K562 (cell line): Measurements from ENCODE around the gene PYGO2. TPM values are rescaled to one million over a fixed set of nuclear protein-coding genes. Genes with fewer than 3 reads are reported as not detected.

Source experiments
- CUX1 ChIP-seq: fragments of 200-800 bp; sonication (Bioruptor generic); IDR thresholded peaks from 2 replicates; pipeline ENCODE4 v1.6.1; 2016; ENCODE audit warnings: missing genetic modification characterization, missing compliant biosample characterization
- E2F3 ChIP-seq: fragments of 250-450 bp; sonication (Bioruptor Pico); IDR thresholded peaks from 2 replicates; pipeline ENCODE4 v1.4.0; 2020; ENCODE audit warnings: mild to moderate bottlenecking
- ESRRB ChIP-seq: fragments of 250-450 bp; sonication (Bioruptor Pico); IDR thresholded peaks from 2 replicates; pipeline ENCODE4 v1.5.0; 2020; ENCODE audit warnings: mild to moderate bottlenecking, moderate library complexity, borderline replicate concordance
- EZH2 ChIP-seq: IDR thresholded peaks from 2 replicates; pipeline ENCODE4 v1.6.1; 2012; ENCODE audit warnings: low read depth, mild to moderate bottlenecking, inconsistent platforms, low read length, borderline replicate concordance
- MYBL2 ChIP-seq, 2 experiments: fragments of 450-650 bp in 1 of 2; sonication (generic) in 1 of 2; formaldehyde crosslinking in 1 of 2; IDR thresholded peaks; 2 replicates each; pipeline versions ENCODE4 v1.6.1 to v1.8.1; 2017 to 2022; ENCODE audit warnings: borderline replicate concordance in 1 of 2, inconsistent platforms in 1 of 2, low read depth in 1 of 2, mild to moderate bottlenecking in 1 of 2, missing genetic modification reagents in 1 of 2, moderate library complexity in 1 of 2
- NR3C1 ChIP-seq: sonication (generic); formaldehyde crosslinking; IDR thresholded peaks from 2 replicates; pipeline ENCODE4 v1.8.1; 2022; ENCODE audit warnings: missing genetic modification reagents
- POLR3G ChIP-seq: IDR thresholded peaks from 2 replicates; pipeline ENCODE4 v1.6.1; 2011; ENCODE audit not compliant: insufficient read length, insufficient replicate concordance; ENCODE audit errors: extremely low read depth
- PTBP1 ChIP-seq: fragments of 200-400 bp; formaldehyde crosslinking; IDR thresholded peaks from 2 replicates; pipeline ENCODE4 v1.6.1; 2017; ENCODE audit warnings: low read depth, low read length
- ZBTB8A ChIP-seq: fragments of 450-650 bp; IDR thresholded peaks from 2 replicates; pipeline ENCODE4 v1.6.1; 2018; ENCODE audit warnings: mild to moderate bottlenecking, moderate library complexity; ENCODE audit not compliant: partially characterized antibody
- polyA plus RNA-seq, 8 experiments: library from polyadenylated mRNA; depleted of rRNA in 4 of 8; stranded (reverse) in 5 of 8; unstranded in 3 of 8; fragments of >200 nt; fragmentation: Nextera tagmentation in 2 of 8; fragmentation: Illumina TruSeq in 1 of 8; extraction: Ambion mirVana in 2 of 8; extraction: Trizol in 1 of 8; gene quantifications; 2 replicates each; pipeline versions ENCODE4 v1.2.1 to v1.2.3, GENCODE V29; 2011 to 2014; ENCODE audit warnings: inconsistent platforms in 1 of 8, missing spikeins in 1 of 8
- total RNA-seq, 7 experiments: library from RNA; depleted of rRNA in 6 of 7; stranded (reverse); fragments of >200 nt in 6 of 7; fragmentation: Illumina TruSeq in 2 of 7; extraction: Trizol in 2 of 7; gene quantifications; 2 replicates each; pipeline versions ENCODE4 v1.2.1 to v1.2.3, GENCODE V29; 2011 to 2021; ENCODE audit warnings: low replicate concordance in 1 of 7
- TF ChIP-seq, protein P1 (sequence below): IDR thresholded peaks from 3 replicates; pipeline ENCODE4 v1.6.1; 2011; ENCODE audit warnings: borderline replicate concordance, mild to moderate bottlenecking, moderate library complexity; ENCODE audit not compliant: insufficient read length; ENCODE audit errors: extremely low read depth
- TF ChIP-seq, protein P2 (sequence below): fragments of 450-650 bp; IDR thresholded peaks from 2 replicates; pipeline ENCODE4 v1.6.1; 2018; ENCODE audit not compliant: partially characterized antibody

PYGO2 gene
- total and polyA plus RNA-seq, 9 of the 15 experiments (the other 6 are each of a cell fraction or from before 2014, with no cell fraction given): 8.3 to 36.2 (median 18.2) TPM

GRCh38 chr1:154961207-154962155, at the start of gene PYGO2 (continued):
- TF ChIP-seq CUX1 (CRISPR knock-in tag) (no peak), PTBP1 (0 out of 2 replicates have a peak, but pooled peaks have one; percentile 34), E2F3 (no peak), ZBTB8A (no peak), MYBL2 (IDR thresholded peaks at IDR 0.05; ENCODE audit: low read depth) (no peak), MYBL2 (CRISPR knock-in tag; IDR thresholded peaks at IDR 0.05; ENCODE audit: borderline replicate concordance) (no peak), POLR3G (no peak), EZH2 (no peak), NR3C1 (no peak), ESRRB (CRISPR knock-in tag) (no peak)
- TF ChIP-seq, protein P1, sequence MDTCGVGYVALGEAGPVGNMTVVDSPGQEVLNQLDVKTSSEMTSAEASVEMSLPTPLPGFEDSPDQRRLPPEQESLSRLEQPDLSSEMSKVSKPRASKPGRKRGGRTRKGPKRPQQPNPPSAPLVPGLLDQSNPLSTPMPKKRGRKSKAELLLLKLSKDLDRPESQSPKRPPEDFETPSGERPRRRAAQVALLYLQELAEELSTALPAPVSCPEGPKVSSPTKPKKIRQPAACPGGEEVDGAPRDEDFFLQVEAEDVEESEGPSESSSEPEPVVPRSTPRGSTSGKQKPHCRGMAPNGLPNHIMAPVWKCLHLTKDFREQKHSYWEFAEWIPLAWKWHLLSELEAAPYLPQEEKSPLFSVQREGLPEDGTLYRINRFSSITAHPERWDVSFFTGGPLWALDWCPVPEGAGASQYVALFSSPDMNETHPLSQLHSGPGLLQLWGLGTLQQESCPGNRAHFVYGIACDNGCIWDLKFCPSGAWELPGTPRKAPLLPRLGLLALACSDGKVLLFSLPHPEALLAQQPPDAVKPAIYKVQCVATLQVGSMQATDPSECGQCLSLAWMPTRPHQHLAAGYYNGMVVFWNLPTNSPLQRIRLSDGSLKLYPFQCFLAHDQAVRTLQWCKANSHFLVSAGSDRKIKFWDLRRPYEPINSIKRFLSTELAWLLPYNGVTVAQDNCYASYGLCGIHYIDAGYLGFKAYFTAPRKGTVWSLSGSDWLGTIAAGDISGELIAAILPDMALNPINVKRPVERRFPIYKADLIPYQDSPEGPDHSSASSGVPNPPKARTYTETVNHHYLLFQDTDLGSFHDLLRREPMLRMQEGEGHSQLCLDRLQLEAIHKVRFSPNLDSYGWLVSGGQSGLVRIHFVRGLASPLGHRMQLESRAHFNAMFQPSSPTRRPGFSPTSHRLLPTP: no peak
- TF ChIP-seq, protein P2, sequence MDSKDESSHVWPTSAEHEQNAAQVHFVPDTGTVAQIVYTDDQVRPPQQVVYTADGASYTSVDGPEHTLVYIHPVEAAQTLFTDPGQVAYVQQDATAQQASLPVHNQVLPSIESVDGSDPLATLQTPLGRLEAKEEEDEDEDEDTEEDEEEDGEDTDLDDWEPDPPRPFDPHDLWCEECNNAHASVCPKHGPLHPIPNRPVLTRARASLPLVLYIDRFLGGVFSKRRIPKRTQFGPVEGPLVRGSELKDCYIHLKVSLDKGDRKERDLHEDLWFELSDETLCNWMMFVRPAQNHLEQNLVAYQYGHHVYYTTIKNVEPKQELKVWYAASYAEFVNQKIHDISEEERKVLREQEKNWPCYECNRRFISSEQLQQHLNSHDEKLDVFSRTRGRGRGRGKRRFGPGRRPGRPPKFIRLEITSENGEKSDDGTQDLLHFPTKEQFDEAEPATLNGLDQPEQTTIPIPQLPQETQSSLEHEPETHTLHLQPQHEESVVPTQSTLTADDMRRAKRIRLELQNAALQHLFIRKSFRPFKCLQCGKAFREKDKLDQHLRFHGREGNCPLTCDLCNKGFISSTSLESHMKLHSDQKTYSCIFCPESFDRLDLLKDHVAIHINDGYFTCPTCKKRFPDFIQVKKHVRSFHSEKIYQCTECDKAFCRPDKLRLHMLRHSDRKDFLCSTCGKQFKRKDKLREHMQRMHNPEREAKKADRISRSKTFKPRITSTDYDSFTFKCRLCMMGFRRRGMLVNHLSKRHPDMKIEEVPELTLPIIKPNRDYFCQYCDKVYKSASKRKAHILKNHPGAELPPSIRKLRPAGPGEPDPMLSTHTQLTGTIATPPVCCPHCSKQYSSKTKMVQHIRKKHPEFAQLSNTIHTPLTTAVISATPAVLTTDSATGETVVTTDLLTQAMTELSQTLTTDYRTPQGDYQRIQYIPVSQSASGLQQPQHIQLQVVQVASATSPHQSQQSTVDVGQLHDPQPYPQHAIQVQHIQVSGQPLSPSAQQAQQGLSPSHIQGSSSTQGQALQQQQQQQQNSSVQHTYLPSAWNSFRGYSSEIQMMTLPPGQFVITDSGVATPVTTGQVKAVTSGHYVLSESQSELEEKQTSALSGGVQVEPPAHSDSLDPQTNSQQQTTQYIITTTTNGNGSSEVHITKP: peak; percentile 99
